Motor neuron (in vitro differentiated cells): ENCODE data around the gene GLT8D2. TPM values are rescaled to one million over a fixed set of nuclear protein-coding genes. Genes with fewer than 3 reads are reported as not detected.
"Not testable (repeated sequence)": the region's sequence is repeated elsewhere in the genome, so short reads cannot be mapped to it uniquely, and the experiment has no call there.

Source experiments
- ATAC-seq, 8 experiments: fragments of 200-7000 bp; cut with Tn5 transposase; replicated peaks in 6 of 8; 2 replicates each; pipeline ENCODE4 v1.8.0; 2021; ENCODE audit warnings: mild to moderate bottlenecking in 8 of 8, moderate library complexity in 8 of 8
- H3K27ac ChIP-seq, 2 donors: fragments of 250-450 bp; sonication (Bioruptor Pico); 2 replicates each; pipeline ENCODE4 v1.9.0; 2021; ENCODE audit warnings: antibody characterized with exemption in 2 of 2, mild to moderate bottlenecking in 2 of 2, moderate library complexity in 1 of 2
- H3K4me1 ChIP-seq, 2 donors: fragments of 250-450 bp; sonication (Bioruptor Pico); replicated peaks in 1 of 2; 2 replicates each; pipeline ENCODE4 v1.6.1; 2021; ENCODE audit warnings: antibody characterized with exemption in 2 of 2, mild to moderate bottlenecking in 2 of 2, moderate library complexity in 1 of 2
- H3K4me3 ChIP-seq, 5 donors: fragments of 250-450 bp; sonication (Bioruptor Pico); 2 replicates each; pipeline ENCODE4 v1.9.0; 2021; ENCODE audit warnings: antibody characterized with exemption in 5 of 5, mild to moderate bottlenecking in 5 of 5, moderate library complexity in 4 of 5
- WGBS, 10 experiments: fragments of 450-650 bp; shearing (Covaris generic); methylation state at CpG; one replicate each; pipeline ENCODE4 v1.0.0; 2022; 5-methylcytosine and 5-hydroxymethylcytosine counted together
- in situ Hi-C, 9 experiments: fragments of 400-800 bp; cut with MboI; loops; one replicate each; pipeline ENCODE4 v1.15.0; 2021; ENCODE audit warnings: low sequenced_read_pairs in 9 of 9, low pct_unique_long_range_greater_than_20kb in 2 of 9; ENCODE audit not compliant: unreplicated experiment in 9 of 9
- total RNA-seq, 8 experiments: library from RNA; unstranded; fragments of 300-600 nt; gene quantifications; 2 replicates each; pipeline versions ENCODE4 v1.2.3 to v1.2.4, GENCODE V29; 2022

GLT8D2 gene
- total RNA-seq, 8 experiments from 2014 or later, result 1.3 to 31.2 (median 3.4) TPM

DNA sequence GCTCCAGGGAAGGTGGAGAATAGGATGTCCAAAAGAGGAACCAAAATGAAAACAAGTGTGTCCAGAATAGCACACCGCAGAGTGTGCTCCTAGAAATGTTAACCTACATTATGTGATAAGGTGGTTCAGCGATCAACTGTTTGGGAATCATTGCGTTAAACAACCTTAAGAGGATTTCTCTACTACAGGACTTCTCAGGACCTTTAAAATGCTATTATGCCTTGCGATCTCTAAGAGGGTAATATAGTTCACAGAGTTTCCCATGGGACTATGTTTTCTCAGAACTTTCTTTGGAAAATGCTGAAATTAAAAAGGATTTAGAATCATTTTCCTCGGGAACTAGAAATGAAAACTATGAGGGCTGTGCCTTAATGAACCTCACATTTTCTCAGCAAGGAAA lies 1.8 kb downstream of the GLT8D2 start:
- Histone ChIP-seq H3K4me1 (peaks cover 0 to 7% of the 10 kb centered on the region in 2 donors), H3K4me3 (no peak overlapping the region), H3K27ac (no peak overlapping the region)
- ATAC-seq, result no peak
- in situ Hi-C loops, result no loop called here
- WGBS, 10 experiments, result 56 to 100% (median 82%) methylated on average over 2 to 5 of the region's 5 CpGs

DNA sequence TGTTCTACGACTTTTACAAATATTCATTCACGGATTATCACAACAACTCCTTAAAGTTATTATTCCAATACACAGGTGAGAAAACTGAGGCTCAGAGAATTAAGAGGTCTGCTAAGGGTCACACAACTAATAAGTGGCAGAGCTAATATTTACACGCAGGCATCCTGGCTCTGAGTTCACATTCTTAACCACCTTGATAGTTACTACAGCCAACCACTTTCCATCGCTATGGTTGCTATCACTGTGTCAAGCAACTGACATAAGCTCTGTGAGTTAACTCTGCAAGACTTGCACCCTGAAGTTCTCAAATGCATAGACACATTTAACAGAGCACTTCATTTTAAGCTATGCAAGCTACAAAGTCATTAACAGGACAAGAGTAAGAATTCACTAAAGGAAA lies 3.7 kb downstream of the GLT8D2 start:
- ATAC-seq, result no peak
- in situ Hi-C loops, result no loop called here
- Histone ChIP-seq H3K4me1 (peaks cover 0 to 7% of the 10 kb centered on the region in 2 donors), H3K27ac (no peak overlapping the region), H3K4me3 (no peak overlapping the region)
- WGBS, 10 experiments, result 73 to 100% (median 94%) methylated on average over 1 to 4 of the region's 4 CpGs

DNA sequence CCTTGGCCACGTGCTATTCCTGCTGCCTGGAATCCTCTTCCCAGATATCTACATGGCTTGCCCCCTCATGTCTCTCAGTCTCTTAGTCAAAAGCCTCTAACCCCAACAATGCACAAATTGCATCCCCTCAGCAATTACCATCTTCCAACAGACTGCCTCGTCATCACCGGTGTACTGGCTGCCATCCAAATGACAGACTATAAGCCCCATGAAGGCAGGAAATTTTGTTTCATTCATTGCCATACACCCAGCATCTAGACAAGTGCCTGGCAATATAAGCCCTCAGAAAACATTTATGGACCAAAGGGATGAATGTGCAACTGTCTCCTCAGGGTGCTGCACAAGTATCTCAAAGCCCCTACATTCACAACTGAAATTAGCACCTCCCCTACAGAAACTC lies 5.8 kb downstream of the GLT8D2 start:
- H3K27ac ChIP-seq, result no peak overlapping the region
- no peak for ATAC-seq
- H3K4me1 ChIP-seq, result no peaks in the 10 kb centered on the region
- WGBS, 10 experiments, result 80 to 100% (median 91%) methylated on average over 1 to 3 of the region's 3 CpGs; no CpG with 5 or more reads in 2 of the 10 experiments
- in situ Hi-C loops, result no loop called here
- no peak overlapping the region for H3K4me3 ChIP-seq

DNA sequence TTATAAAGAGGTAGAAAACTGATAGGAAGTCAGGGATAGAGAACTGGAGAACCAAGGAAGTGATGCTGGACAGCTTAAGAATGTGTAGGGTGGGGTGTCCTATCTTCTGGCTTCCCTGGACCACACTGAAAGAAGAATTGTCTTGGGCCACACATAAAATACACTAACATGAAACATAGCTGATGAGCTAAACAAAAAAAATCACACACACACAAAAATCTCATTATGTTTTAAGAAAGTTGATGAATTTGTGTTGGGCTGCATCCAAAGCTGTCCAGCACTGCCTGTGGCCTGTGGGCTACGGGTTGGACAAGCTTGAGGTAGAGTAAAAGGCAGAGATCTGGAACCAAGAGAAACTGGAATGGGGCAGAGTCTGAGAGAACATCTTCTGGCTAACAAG lies 7.4 kb downstream of the GLT8D2 start:
- Histone ChIP-seq H3K4me3 (no peak overlapping the region), H3K27ac (no peak overlapping the region), H3K4me1 (no peaks in the 10 kb centered on the region)
- ATAC-seq, result no peak
- in situ Hi-C loops, result no loop called here
- WGBS, 10 experiments, result 0 to 80% (median 71%) methylated on average over 1 of the region's 1 CpG; no CpG with 5 or more reads in 5 of the 10 experiments

DNA sequence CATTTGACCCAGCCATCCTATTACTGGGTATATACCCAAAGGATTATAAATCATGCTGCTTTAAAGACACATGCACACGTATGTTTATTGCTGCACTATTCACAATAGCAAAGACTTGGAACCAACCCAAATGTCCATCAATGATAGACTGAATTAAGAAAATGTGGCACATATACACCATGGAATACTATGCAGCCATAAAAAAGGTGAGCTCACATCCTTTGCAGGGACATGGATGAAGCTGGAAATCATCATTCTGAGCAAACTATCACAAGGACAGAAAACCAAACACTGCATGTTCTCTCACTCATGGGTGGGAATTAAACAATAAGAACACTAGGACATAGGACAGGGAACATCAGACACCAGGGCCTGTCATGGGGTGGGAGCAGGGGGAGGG lies 10.2 kb downstream of the GLT8D2 start:
- H3K27ac ChIP-seq, H3K4me3 ChIP-seq, in situ Hi-C loops, ATAC-seq, H3K4me1 ChIP-seq: not testable (repeated sequence)
- no CpG with 5 or more reads among the region's 1 CpG for WGBS, 10 experiments

DNA sequence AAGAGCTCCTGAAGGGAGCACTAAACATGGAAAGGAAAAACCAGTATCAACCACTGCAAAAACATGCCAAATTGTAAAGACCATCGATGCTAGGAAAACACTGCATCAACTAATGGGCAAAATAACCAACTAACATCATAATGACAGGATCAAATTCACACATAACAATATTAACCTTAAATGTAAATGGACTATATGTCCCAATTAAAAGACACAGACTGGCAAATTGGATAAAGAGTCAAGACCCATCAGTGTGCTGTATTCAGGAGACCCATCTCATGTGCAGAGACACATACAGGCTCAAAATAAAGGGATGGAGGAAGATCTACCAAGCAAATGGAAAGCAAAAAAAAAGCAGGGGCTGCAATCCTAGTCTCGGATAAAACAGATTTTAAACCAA lies 13.8 kb downstream of the GLT8D2 start:
- H3K4me1 ChIP-seq, in situ Hi-C loops, H3K27ac ChIP-seq, ATAC-seq, H3K4me3 ChIP-seq: not testable (repeated sequence)
- 20 to 83% (median 68%) methylated on average over 1 to 2 of the region's 2 CpGs; no CpG with 5 or more reads in 4 of the 10 experiments for WGBS, 10 experiments

DNA sequence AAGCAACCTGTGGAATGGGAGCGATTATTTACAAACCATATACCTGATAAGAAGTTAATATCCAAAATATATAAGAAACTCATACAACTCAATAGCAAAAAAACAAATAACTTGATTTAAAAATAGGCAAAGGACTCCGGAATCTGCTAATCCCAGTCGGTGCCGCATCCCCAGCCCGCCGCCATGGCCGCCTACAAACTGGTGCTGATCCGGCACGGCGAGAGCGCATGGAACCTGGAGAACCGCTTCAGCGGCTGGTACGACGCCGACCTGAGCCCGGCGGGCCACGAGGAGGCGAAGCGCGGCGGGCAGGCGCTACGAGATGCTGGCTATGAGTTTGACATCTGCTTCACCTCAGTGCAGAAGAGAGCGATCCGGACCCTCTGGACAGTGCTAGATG lies 19.4 kb downstream of the GLT8D2 start:
- in situ Hi-C loops, H3K4me3 ChIP-seq, H3K4me1 ChIP-seq, H3K27ac ChIP-seq, ATAC-seq: not testable (repeated sequence)
- 38 to 100% (median 86%) methylated on average over 1 to 6 of the region's 27 CpGs; no CpG with 5 or more reads in 1 of the 10 experiments for WGBS, 10 experiments

DNA sequence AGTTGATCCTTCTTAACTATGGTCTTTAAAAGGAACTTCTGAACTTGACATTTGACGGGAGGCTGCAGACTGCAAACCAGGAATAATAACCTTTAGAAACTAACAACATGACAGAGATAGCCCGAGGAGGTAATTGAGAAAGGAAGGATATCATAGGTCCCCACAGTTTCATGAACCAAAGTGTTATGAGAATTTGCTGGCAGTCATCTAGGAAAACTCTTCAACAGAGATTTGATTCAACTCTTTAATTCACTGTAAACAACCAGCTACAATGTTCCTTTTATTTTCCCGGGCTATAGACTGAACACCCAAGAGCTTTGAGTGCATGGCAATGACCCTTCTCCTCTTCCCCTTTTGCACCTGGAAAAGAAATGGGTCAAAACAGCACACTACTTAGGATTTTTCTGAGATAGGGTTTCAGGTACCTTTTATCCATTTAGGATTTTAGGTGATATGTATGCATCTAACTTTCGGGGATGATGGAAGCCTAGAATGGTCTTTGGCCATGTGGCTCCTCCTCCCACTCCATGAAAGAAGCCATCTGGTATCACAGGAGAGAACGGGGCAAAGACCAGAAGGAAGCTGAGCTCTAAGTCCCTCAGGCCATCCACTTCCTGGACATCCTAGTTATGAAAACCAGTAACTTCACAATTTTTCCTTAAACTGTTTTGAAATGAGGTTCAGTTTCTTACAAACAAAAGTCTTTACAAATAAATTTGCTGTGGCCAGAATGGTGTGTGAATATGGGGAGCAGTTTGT lies 23.0 kb downstream of the GLT8D2 start:
- Histone ChIP-seq H3K4me1 (no peaks in the 10 kb centered on the region), H3K27ac (no peak overlapping the region), H3K4me3 (no peak overlapping the region)
- whole genome bisulfite sequencing, 10 experiments, result 38 to 100% (median 66%) methylated on average over 2 to 5 of the region's 5 CpGs
- in situ Hi-C loops, result no loop called here
- no peak for ATAC-seq

DNA sequence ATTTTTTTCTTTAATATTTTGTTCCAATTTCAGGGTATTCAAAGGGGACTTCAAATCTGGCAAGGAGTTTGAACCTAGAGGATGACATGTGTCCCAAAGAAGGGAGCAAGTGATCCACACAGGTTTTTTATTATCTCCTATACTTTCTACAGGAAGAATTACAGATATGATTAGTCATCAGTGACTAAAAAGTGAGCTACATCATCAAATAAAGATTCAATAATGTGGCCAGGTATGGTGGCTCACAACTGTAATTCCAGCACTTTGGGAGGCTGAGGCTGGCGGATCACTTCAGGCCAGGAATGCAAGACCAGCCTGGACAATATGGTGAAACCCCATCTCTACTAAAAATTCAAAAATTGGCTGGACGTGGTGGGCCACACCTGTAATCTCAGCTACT lies 24.2 kb downstream of the GLT8D2 start:
- 20 to 93% (median 82%) methylated on average over 1 to 2 of the region's 2 CpGs; no CpG with 5 or more reads in 2 of the 10 experiments for WGBS, 10 experiments
- no peak overlapping the region for H3K27ac ChIP-seq
- H3K4me3 ChIP-seq, result no peak overlapping the region
- in situ Hi-C loops, result no loop called here
- no peaks in the 10 kb centered on the region for H3K4me1 ChIP-seq
- ATAC-seq, result no peak

DNA sequence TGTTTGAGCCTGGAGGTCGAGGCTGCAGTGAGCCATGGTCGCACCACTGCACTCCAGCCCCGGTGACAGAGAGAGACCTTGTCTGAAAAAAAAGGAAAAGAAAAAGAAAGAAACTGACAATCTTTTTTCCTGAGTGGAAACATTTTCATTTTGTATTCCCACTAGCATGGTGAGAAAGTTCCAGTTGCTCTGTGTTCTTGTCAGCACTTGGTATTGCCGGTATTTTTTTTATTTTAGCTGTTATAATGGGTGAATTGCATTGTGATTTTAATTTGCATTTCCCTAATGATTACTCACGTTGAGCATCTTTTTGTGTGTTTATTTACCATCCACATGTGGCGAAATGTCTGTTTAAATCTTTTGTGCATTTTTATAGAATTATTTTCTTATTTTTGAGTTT lies 25.6 kb downstream of the GLT8D2 start:
- in situ Hi-C loops, result no loop called here
- Histone ChIP-seq H3K27ac (no peak overlapping the region), H3K4me1 (no peaks in the 10 kb centered on the region), H3K4me3 (no peak overlapping the region)
- 61 to 100% (median 87%) methylated on average over 1 to 5 of the region's 6 CpGs for WGBS, 10 experiments
- ATAC-seq, result no peak

DNA sequence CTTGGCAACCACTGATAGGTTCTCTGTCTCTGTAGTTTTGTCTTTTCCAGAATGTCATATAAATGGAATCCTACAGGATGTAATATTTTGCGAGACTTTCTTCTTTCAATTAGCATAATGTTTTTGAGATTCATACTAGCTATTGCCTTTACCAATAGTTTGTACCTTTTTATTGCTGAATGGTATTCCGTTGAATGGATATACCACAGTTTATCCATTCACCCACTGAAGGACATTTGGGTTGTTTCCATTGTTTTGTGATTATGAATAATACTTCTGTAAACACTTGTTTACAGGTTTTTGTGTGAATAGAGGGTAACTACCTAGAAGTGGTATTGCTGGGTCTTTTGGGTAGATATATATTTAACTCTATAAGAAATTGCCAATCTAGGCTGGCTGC lies 26.3 kb downstream of the GLT8D2 start:
- in situ Hi-C loops, result no loop called here
- no peak overlapping the region for H3K27ac ChIP-seq
- ATAC-seq, result no peak
- no peak overlapping the region for H3K4me3 ChIP-seq
- 40 to 100% (median 86%) methylated on average over 1 to 2 of the region's 2 CpGs; no CpG with 5 or more reads in 1 of the 10 experiments for WGBS, 10 experiments
- H3K4me1 ChIP-seq, result no peaks in the 10 kb centered on the region

DNA sequence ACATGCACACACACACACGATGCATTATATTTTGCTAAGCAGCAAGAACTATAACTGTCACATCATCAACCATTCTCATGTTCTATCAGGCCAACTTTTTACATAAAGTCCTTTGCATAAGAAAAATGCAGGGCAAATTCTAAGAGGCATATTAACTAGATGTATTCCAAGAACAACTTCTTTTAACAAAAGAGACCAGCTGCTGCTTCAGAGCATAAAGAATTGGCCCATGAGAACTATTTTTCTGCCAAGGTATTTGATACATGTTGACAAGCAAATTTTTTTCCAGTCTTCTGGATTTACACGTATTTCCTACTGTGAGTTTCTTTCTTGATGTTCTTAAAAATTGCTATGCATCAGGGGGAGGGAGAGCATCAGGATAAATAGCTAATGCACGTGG lies 27.2 kb downstream of the GLT8D2 start:
- Histone ChIP-seq H3K4me3 (no peak overlapping the region), H3K27ac (no peak overlapping the region), H3K4me1 (no peaks in the 10 kb centered on the region)
- peak in 2 of 8 experiments; percentile 32 to 43 for ATAC-seq
- WGBS, 10 experiments, result 25 to 84% (median 69%) methylated on average over 1 to 3 of the region's 3 CpGs; no CpG with 5 or more reads in 2 of the 10 experiments
- in situ Hi-C loops, result no loop called here

DNA sequence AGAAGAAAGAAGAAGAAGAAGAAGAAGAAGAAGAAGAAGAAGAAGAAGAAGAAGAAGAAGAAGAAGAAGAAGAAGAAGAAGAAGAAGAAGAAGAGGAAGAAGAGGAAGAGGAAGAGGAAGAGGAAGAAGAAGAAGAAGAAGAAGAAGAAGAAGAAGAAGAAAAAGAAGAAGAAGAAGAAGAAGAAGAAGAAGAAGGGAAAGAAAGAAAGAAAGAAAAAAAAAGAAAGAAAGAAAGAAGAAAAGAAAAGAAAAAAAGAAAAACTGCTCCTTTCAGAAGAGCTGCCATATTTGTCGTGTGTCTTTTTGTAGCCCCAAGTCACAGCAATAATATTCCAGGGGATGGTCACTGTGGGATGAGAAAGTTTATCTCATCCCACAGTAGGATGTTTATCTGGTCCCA lies 28.1 kb downstream of the GLT8D2 start:
- in situ Hi-C loops, H3K4me1 ChIP-seq, H3K27ac ChIP-seq, H3K4me3 ChIP-seq, ATAC-seq: not testable (repeated sequence)
- WGBS, 10 experiments, result 49 to 100% (median 82%) methylated on average over 1 of the region's 1 CpG; no CpG with 5 or more reads in 2 of the 10 experiments

DNA sequence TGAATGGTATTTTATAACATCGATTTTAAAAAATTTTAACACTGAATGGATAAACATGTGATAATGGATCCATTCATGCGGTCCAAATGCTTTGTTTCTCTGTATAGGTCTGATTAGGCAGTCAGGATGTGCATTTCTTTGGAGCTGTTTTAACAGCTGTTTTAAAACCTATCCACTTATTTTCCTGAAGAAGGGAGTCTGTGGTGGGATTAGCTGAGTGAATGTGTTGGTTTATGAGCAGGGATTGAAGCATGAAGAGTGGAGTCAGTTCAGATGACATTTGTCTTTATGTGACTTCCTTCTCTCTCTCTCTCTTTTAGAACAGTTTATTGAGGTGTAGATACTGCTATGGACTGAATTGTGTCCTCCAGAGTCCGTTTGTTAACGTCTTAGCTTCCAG lies 37.7 kb downstream of the GLT8D2 start:
- ATAC-seq, result no peak
- H3K4me3 ChIP-seq, result no peak overlapping the region
- H3K27ac ChIP-seq, result no peak overlapping the region
- in situ Hi-C loops, result no loop called here
- H3K4me1 ChIP-seq, result no peaks in the 10 kb centered on the region
- WGBS, 10 experiments, result 42 to 100% (median 71%) methylated on average over 2 to 4 of the region's 4 CpGs; no CpG with 5 or more reads in 2 of the 10 experiments
